ENCODE data around the gene SHC3.

DNA sequence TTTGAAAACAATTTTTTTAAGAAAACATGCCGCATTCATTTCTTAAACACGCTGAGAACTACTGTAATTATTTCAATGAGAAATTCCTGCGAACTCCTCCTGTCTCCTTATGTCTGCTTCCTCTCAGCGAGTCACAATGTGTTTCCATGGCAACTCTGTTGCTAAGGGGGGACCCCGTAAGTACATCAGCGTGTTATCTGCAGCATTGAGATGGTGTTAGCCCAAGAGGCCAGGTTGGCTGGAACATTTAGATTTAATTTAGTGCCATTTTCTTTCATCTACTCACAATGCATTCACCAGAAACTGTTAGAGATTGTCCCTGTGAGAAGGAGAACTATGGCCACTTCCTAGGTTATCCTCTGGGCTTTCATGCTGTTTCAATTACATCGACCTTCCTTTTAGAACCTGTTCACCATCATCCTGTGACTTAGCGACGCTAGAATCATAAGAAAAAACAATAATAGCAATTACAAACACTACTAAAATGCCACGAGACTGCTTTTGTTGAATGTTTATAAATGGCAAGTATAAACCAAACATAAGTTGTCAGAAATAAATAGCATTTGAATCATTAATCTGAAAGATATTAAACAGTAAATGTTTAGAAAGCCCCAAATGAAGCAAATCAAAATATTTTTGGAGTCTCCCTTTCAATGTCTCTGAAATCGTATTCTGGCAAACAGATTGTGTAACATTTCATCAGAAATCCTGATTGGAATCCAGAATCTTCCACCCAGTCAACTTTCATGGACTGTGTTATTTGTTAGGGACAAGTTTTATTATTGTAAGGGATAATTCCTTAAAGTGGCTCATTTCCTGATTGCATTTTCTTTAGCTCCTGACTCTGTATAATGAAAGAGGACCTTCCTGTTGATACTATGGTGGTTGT is 39.7 kb upstream of the SHC3 start:
- TF ChIP-seq POLR2A (IDR thresholded peaks at IDR 0.05; ENCODE audit: extremely low read depth, insufficient read length): no peak
- TF ChIP-seq, protein P1, sequence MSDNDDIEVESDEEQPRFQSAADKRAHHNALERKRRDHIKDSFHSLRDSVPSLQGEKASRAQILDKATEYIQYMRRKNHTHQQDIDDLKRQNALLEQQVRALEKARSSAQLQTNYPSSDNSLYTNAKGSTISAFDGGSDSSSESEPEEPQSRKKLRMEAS (IDR thresholded peaks at IDR 0.05; ENCODE audit: low read depth, low read length): no peak
- TF ChIP-seq, protein P2, sequence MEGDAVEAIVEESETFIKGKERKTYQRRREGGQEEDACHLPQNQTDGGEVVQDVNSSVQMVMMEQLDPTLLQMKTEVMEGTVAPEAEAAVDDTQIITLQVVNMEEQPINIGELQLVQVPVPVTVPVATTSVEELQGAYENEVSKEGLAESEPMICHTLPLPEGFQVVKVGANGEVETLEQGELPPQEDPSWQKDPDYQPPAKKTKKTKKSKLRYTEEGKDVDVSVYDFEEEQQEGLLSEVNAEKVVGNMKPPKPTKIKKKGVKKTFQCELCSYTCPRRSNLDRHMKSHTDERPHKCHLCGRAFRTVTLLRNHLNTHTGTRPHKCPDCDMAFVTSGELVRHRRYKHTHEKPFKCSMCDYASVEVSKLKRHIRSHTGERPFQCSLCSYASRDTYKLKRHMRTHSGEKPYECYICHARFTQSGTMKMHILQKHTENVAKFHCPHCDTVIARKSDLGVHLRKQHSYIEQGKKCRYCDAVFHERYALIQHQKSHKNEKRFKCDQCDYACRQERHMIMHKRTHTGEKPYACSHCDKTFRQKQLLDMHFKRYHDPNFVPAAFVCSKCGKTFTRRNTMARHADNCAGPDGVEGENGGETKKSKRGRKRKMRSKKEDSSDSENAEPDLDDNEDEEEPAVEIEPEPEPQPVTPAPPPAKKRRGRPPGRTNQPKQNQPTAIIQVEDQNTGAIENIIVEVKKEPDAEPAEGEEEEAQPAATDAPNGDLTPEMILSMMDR (IDR thresholded peaks at IDR 0.05; ENCODE audit: low read depth, low read length): no peak

All from NB4 (cell line).